SK-N-MC (cell line): ENCODE measurements around the gene RASAL1.

Experiments used
- DNase-seq: peaks from one replicate; pipeline ENCODE4 v3.0.0-alpha.2; 2011; ENCODE audit warnings: low read depth, low spot score
- H3K27ac ChIP-seq: fragments of 200-600 bp; sonication (generic); 2 replicates; pipeline ENCODE4 v1.5.1; 2016; ENCODE audit warnings: mixed run types
- H3K36me3 ChIP-seq: fragments of 200-600 bp; sonication (generic); 2 replicates; pipeline ENCODE4 v1.6.1; 2017; ENCODE audit warnings: antibody characterized with exemption, low read length, mixed read lengths; ENCODE audit not compliant: insufficient read depth
- H3K4me3 ChIP-seq: fragments of 200-600 bp; sonication (generic); 2 replicates; pipeline ENCODE4 v1.5.1; 2016
- H3K9ac ChIP-seq: fragments of 200-600 bp; sonication (generic); 2 replicates; pipeline ENCODE4 v1.8.0; 2017; ENCODE audit warnings: mixed run types, mixed read lengths; ENCODE audit not compliant: insufficient read length
- H3K9me3 ChIP-seq: fragments of 200-600 bp; sonication (generic); 2 replicates; pipeline ENCODE4 v1.6.1; 2017; ENCODE audit warnings: low read depth, mild to moderate bottlenecking, antibody characterized with exemption, low read length, moderate library complexity, mixed read lengths
- EZH2 ChIP-seq: fragments of 200-600 bp; sonication (generic); IDR thresholded peaks from one replicate; pipeline ENCODE4 v1.6.1; 2017; ENCODE audit warnings: antibody characterized with exemption
- FOXP2 ChIP-seq: optimal IDR thresholded peaks from 2 replicates; pipeline ENCODE3; 2011; ENCODE audit warnings: mild to moderate bottlenecking, moderate library complexity; ENCODE audit not compliant: insufficient read depth; ENCODE audit errors: extremely low read length, control extremely low read depth
- POLR2AphosphoS5 ChIP-seq: IDR thresholded peaks from 2 replicates; pipeline ENCODE4 v1.6.1; 2012; ENCODE audit warnings: mild to moderate bottlenecking, low read depth, low read length, borderline replicate concordance

The RASAL1 gene

GRCh38 chr12:113165521-113166450, 30.2 kb upstream of the RASAL1 start:
- H3K36me3 ChIP-seq, result peaks cover 49% of the 10 kb centered on the region
- DNase-seq, result no peak

DNA sequence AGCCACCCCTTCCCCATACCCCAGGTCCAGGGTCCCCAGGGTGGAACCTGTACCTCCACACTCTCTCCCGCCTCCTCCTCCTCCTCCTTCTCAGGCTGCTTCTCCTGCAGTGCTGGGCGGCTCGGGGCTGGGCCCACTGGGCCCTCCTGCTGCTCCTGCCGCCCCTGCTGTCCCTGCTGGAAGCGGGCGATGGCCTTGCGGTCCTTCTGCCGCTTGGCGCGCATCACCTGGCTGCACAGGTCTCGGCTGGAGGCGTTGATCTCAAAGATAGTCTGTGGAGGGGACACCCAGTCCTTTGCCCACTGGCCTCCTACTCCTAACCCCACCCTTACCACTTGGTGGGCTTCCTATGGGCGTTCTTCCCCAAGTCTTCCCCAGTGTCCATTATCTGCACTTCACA, 28.5 kb upstream of the RASAL1 start:
- Histone ChIP-seq H3K27ac (no peak overlapping the region), H3K36me3 (peaks cover 52% of the 10 kb centered on the region), H3K9ac (no peak overlapping the region), H3K9me3 (no peaks in the 10 kb centered on the region), H3K4me3 (no peak overlapping the region)
- no peak for TF ChIP-seq EZH2
- no peak for TF ChIP-seq FOXP2
- TF ChIP-seq POLR2AphosphoS5, result no peak
- DNase-seq, result no peak

More at GRCh38 chr12:113165521-113166450, 30.2 kb upstream of the RASAL1 start:
- Histone ChIP-seq H3K27ac (no peak overlapping the region), H3K9me3 (no peaks in the 10 kb centered on the region), H3K4me3 (no peak overlapping the region), H3K9ac (no peak overlapping the region)
- no peak for TF ChIP-seq FOXP2
- TF ChIP-seq POLR2AphosphoS5, result no peak

DNA sequence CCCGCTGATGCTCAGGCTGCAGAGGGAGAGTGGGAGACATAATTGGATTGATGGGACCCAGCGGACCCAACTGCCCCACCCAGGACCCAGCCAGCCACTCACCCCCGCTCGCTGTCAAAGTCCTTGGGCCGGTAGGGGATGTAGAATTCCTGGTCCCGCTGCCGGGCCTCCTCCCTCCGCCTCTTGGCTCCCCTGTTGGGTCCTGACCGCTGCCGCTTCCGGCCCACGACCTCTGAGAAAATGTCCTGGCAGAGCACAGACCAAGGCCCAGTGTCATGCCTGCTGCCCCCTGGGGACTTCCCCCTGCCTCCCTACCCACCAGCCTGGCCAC, 27.4 kb upstream of the RASAL1 start:
- peaks cover 52% of the 10 kb centered on the region for H3K36me3 ChIP-seq
- TF ChIP-seq FOXP2 (no peak), EZH2 (no peak), POLR2AphosphoS5 (no peak)
- no peaks in the 10 kb centered on the region for H3K9me3 ChIP-seq
- H3K4me3 ChIP-seq, result no peak overlapping the region
- H3K9ac ChIP-seq, result no peak overlapping the region
- H3K27ac ChIP-seq, result no peak overlapping the region
- no peak for DNase-seq

DNA sequence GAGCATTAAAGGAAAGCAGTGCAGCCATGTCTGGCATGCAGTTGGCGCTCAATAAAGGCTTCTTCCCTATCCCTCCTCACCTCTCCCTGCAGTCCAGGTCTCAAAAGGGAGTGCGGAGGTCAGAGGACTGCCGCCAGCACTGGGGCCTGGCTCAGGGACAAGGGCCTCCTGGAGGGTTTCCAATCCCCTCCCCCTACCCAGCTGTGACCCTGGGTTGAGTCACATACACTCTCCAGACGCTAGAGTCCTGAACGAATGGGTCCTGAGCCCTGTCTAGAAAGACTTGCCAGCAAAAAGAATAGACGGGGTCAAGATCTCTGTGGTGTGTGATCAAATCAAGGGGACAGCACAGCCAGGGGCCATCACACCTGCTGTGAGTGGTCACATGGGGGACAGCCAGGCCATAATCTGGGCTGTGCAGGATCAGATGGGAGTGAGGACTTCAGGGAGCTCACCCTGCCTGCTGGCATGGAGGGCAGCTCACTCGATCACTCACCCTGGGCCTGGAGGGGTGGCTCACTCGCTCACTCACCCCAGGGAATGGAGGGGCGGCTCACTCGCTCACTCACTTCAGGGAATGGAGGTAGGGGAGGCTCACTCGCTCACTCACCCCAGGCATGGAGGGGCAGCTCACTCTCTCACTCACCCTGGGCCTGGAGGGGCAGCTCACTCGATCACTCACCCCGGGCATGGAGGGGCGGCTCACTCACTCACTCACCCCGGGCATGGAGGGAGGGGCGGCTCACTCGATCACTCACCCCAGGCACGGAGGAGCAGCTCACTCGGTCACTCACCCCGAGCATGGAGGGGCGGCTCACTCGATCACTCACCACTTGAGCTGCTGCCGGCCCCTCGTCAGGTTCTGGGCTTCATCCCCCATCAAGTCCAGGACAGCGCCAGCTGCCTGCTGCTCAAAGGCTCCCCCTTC, 26.8 kb upstream of the RASAL1 start:
- TF ChIP-seq EZH2 (no peak), FOXP2 (no peak), POLR2AphosphoS5 (no peak; the same call in 1 of the 2 replicates)
- no peak for DNase-seq
- no peak overlapping the region for H3K27ac ChIP-seq
- peaks cover 49% of the 10 kb centered on the region for H3K36me3 ChIP-seq
- H3K9ac ChIP-seq, result no peak overlapping the region
- no peaks in the 10 kb centered on the region for H3K9me3 ChIP-seq
- no peak overlapping the region for H3K4me3 ChIP-seq

GRCh38 chr12:113161415-113162016, 26.0 kb upstream of the RASAL1 start:
- no peak overlapping the region for H3K4me3 ChIP-seq
- TF ChIP-seq POLR2AphosphoS5 (no peak; the same call in 1 of the 2 replicates), FOXP2 (no peak), EZH2 (no peak)
- H3K36me3 ChIP-seq, result peaks cover 49% of the 10 kb centered on the region
- no peaks in the 10 kb centered on the region for H3K9me3 ChIP-seq
- no peak overlapping the region for H3K27ac ChIP-seq
- no peak overlapping the region for H3K9ac ChIP-seq
- peak; percentile 85 for DNase-seq

GRCh38 chr12:113159937-113160336, 24.4 kb upstream of the RASAL1 start:
- Histone ChIP-seq H3K4me3 (no peak overlapping the region), H3K27ac (no peak overlapping the region), H3K9ac (no peak overlapping the region), H3K9me3 (no peaks in the 10 kb centered on the region), H3K36me3 (peaks cover 36% of the 10 kb centered on the region)
- TF ChIP-seq POLR2AphosphoS5 (no peak), EZH2 (no peak), FOXP2 (no peak)
- no peak for DNase-seq

- DNase-seq, result no peak
- H3K27ac ChIP-seq, result no peak overlapping the region
- H3K4me3 ChIP-seq, result no peak overlapping the region
- H3K36me3 ChIP-seq, result peaks cover 36% of the 10 kb centered on the region
- no peaks in the 10 kb centered on the region for H3K9me3 ChIP-seq
- H3K9ac ChIP-seq, result no peak overlapping the region
- no peak for TF ChIP-seq FOXP2
- no peak for TF ChIP-seq POLR2AphosphoS5
- no peak for TF ChIP-seq EZH2
Observed at GRCh38 chr12:113158439-113159203, 23.1 kb upstream of the RASAL1 start.
